ENCODE measurements around the gene LRRC61.
"Not testable (repeated sequence)": the region's sequence is repeated elsewhere in the genome, so short reads cannot be mapped to it uniquely, and the experiment has no call there.

Gene LRRC61

GRCh38 chr7:150307904-150308303 lies 15.3 kb upstream of the LRRC61 start:
- no peak for DNase-seq (ENCODE audit: low spot score)

- no peak for DNase-seq (ENCODE audit: low spot score)
Observed at GRCh38 chr7:150308575-150308974, 14.6 kb upstream of the LRRC61 start.

- DNase-seq (ENCODE audit: low spot score): no peak
Observed at GRCh38 chr7:150311146-150311545, 12.0 kb upstream of the LRRC61 start.

- no peak for DNase-seq (ENCODE audit: low spot score)
Observed at GRCh38 chr7:150311711-150312110, 11.4 kb upstream of the LRRC61 start.

- not testable (repeated sequence) for DNase-seq (ENCODE audit: low spot score)
Observed at GRCh38 chr7:150312649-150313366, 10.3 kb upstream of the LRRC61 start.

- no peak for DNase-seq (ENCODE audit: low spot score)
Observed at GRCh38 chr7:150313367-150313809, 9.8 kb upstream of the LRRC61 start.

- DNase-seq (ENCODE audit: low spot score): no peak
Observed at GRCh38 chr7:150313870-150314269, 9.3 kb upstream of the LRRC61 start.

GRCh38 chr7:150314639-150315239 lies 8.4 kb upstream of the LRRC61 start:
- no peak for DNase-seq (ENCODE audit: low spot score)

- DNase-seq (ENCODE audit: low spot score): not testable (repeated sequence)
Observed at GRCh38 chr7:150316987-150317386, 6.2 kb upstream of the LRRC61 start.

GRCh38 chr7:150317748-150318444 lies 5.3 kb upstream of the LRRC61 start:
- DNase-seq (ENCODE audit: low spot score): peak; percentile 12

- DNase-seq (ENCODE audit: low spot score): no peak
Observed at GRCh38 chr7:150321788-150322113, 1.4 kb upstream of the LRRC61 start.

GRCh38 chr7:150322114-150322832 lies 882 bp upstream of the LRRC61 start:
- no peak for DNase-seq (ENCODE audit: low spot score)

- DNase-seq (ENCODE audit: low spot score): no peak
Observed at GRCh38 chr7:150323682-150324372, 672 bp downstream of the LRRC61 start.

- DNase-seq (ENCODE audit: low spot score): peak; percentile 17
Observed at GRCh38 chr7:150324373-150324961, 1.3 kb downstream of the LRRC61 start.

- no peak for DNase-seq (ENCODE audit: low spot score)
Observed at GRCh38 chr7:150325110-150325611, 2.0 kb downstream of the LRRC61 start.

GRCh38 chr7:150325901-150326300 lies 2.7 kb downstream of the LRRC61 start:
- no peak for DNase-seq (ENCODE audit: low spot score)

GRCh38 chr7:150326657-150327268 lies 3.6 kb downstream of the LRRC61 start:
- DNase-seq (ENCODE audit: low spot score): no peak

- no peak for DNase-seq (ENCODE audit: low spot score)
Observed at GRCh38 chr7:150327308-150327707, 4.2 kb downstream of the LRRC61 start.

GRCh38 chr7:150329331-150330120 lies 6.4 kb downstream of the LRRC61 start:
- no peak for DNase-seq (ENCODE audit: low spot score)

GRCh38 chr7:150330211-150330885 lies 7.2 kb downstream of the LRRC61 start:
- DNase-seq (ENCODE audit: low spot score): no peak

Measured in kidney capillary endothelial cell (primary cell).